Calu3 (cell line): ENCODE results near the gene PPP2R2B. TPM values are rescaled to one million over a fixed set of nuclear protein-coding genes. Genes with fewer than 3 reads are reported as not detected.

Source experiments
- BruUV-seq: library from RNA; stranded (reverse); fragments of 400-500 nt; replicated peaks from 2 replicates; lab custom pipeline; 2021; lab: Mats Ljungman, UMichigan
- CTCF ChIA-PET: fragments of 300-600 bp; sonication (Branson Sonifier 250); formaldehyde crosslinking; loops from one replicate; lab custom pipeline; 2022; ENCODE audit warnings: antibody characterized with exemption; lab: Charles Lee
- DNase-seq: peaks from one replicate; pipeline ENCODE4 v3.0.0; 2022
- H3K27ac Mint-ChIP-seq: one replicate; pipeline ENCODE4 v1.8.0; 2022; ENCODE audit warnings: mixed read lengths; ENCODE audit not compliant: unreplicated experiment
- H3K27me3 Mint-ChIP-seq: one replicate; pipeline ENCODE4 v1.8.0; 2022; ENCODE audit warnings: mixed read lengths; ENCODE audit not compliant: unreplicated experiment
- H3K36me3 Mint-ChIP-seq: one replicate; pipeline ENCODE4 v1.8.0; 2022; ENCODE audit warnings: mild to moderate bottlenecking, moderate library complexity, mixed read lengths; ENCODE audit not compliant: insufficient read depth, unreplicated experiment
- H3K4me1 Mint-ChIP-seq: one replicate; pipeline ENCODE4 v1.8.0; 2022; ENCODE audit warnings: mild to moderate bottlenecking, low read depth, mixed read lengths; ENCODE audit not compliant: unreplicated experiment
- H3K4me3 Mint-ChIP-seq: one replicate; pipeline ENCODE4 v1.8.0; 2022; ENCODE audit warnings: mild to moderate bottlenecking, low read depth, moderate library complexity, mixed read lengths; ENCODE audit not compliant: unreplicated experiment
- H3K9me3 Mint-ChIP-seq: one replicate; pipeline ENCODE4 v1.8.0; 2022; ENCODE audit warnings: low read depth, mixed read lengths; ENCODE audit not compliant: unreplicated experiment
- intact Hi-C: fragments of 100-400 bp; cut with micrococcal nuclease; formaldehyde crosslinking; loops from one replicate; pipeline ENCODE4 v1.10.0; 2022; ENCODE audit not compliant: unreplicated experiment
- total RNA-seq: library from RNA; stranded (reverse); gene quantifications from 2 replicates; pipeline ENCODE4 v1.2.3, GENCODE V29; 2022
- TF ChIP-seq, protein P1 (sequence below): fragments of 200-600 bp; IDR thresholded peaks from one replicate; pipeline ENCODE4 v1.8.0; 2022; ENCODE audit warnings: antibody characterized with exemption; ENCODE audit not compliant: unreplicated experiment

Gene PPP2R2B
- total RNA-seq, 1 experiment from 2014 or later = not detected

DNA sequence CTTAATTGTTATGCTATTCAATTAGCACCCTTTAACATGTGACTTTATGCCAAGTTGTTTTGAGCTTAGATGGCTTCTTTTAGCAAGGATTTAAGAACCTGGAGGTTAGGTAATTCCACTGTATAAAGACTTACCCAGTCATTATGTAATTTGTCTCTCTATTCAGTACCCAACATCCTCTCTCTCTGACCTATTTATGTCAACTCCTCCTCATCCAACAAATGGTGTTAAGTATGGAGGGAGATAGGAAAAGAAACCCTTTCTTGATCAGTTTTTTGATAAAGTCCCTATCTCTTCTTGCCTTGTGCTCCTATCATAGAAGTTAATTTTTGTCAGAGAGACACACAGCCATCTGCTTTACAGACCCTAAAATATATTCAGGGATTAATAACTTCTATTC lies 181.3 kb downstream of the PPP2R2B start:
- TF ChIP-seq, protein P1, sequence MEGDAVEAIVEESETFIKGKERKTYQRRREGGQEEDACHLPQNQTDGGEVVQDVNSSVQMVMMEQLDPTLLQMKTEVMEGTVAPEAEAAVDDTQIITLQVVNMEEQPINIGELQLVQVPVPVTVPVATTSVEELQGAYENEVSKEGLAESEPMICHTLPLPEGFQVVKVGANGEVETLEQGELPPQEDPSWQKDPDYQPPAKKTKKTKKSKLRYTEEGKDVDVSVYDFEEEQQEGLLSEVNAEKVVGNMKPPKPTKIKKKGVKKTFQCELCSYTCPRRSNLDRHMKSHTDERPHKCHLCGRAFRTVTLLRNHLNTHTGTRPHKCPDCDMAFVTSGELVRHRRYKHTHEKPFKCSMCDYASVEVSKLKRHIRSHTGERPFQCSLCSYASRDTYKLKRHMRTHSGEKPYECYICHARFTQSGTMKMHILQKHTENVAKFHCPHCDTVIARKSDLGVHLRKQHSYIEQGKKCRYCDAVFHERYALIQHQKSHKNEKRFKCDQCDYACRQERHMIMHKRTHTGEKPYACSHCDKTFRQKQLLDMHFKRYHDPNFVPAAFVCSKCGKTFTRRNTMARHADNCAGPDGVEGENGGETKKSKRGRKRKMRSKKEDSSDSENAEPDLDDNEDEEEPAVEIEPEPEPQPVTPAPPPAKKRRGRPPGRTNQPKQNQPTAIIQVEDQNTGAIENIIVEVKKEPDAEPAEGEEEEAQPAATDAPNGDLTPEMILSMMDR = no peak
- DNase-seq = no peak
- no peaks in the 10 kb centered on the region for H3K27me3 Mint-ChIP-seq
- H3K9me3 Mint-ChIP-seq = no peaks in the 10 kb centered on the region
- no peak overlapping the region for H3K4me3 Mint-ChIP-seq
- H3K36me3 Mint-ChIP-seq = no peaks in the 10 kb centered on the region
- CTCF ChIA-PET = no interaction called here
- intact Hi-C loops = no loop called here
- BruUV-seq = no TSS peak
- H3K4me1 Mint-ChIP-seq = no peaks in the 10 kb centered on the region
- H3K27ac Mint-ChIP-seq = no peak overlapping the region

DNA sequence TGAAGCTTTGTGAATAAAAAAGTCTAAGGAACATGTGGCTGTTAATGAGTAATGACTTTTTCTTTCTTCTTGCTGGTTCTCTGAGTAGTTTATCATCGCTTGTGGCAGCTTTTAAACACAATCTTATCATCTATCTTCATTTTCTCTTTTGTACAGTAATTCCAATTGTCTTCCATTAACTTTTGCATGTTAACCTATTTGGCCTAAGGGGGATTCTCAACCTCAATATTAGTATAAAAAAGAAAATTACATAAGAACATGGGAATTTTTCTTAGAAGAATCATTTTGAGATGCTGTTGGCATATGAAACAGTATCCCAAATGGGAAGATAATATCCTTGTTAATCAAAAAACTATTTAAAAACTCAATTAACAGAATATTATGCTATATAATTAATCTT lies 182.9 kb downstream of the PPP2R2B start:
- no peak overlapping the region for H3K27ac Mint-ChIP-seq
- TF ChIP-seq, protein P1 = no peak
- H3K4me1 Mint-ChIP-seq = no peaks in the 10 kb centered on the region
- H3K36me3 Mint-ChIP-seq = no peaks in the 10 kb centered on the region
- intact Hi-C loops = no loop called here
- CTCF ChIA-PET = no interaction called here
- H3K9me3 Mint-ChIP-seq = peaks cover 3% of the 10 kb centered on the region
- no TSS peak for BruUV-seq
- H3K27me3 Mint-ChIP-seq = no peaks in the 10 kb centered on the region
- no peak overlapping the region for H3K4me3 Mint-ChIP-seq
- DNase-seq = no peak

DNA sequence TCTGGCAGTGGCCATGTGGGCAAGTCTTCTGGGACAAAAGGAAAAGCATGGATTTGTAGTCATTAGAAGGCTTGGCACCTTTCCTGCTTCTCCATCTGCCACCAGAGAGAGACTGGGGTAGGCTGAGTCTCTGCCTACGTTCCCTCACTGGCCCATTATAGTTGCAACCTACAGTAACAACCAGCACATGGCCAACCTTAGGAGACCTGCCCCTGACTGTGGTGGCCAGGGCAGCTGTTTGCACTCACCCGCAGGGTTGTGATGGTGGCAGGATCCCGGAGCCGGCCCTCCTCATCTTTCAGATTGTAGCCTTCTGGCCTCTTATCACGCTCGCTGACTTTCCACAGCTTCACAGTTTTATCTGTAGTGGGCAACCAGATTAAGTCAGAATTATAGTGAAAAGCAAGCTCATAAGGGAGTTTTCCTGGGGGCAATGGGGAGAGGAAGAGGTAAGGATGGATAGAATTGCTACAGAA lies 187.6 kb downstream of the PPP2R2B start:
- no peak overlapping the region for H3K27ac Mint-ChIP-seq
- no peak overlapping the region for H3K4me3 Mint-ChIP-seq
- H3K9me3 Mint-ChIP-seq = peaks cover 3% of the 10 kb centered on the region
- intact Hi-C loops = no loop called here
- H3K4me1 Mint-ChIP-seq = no peaks in the 10 kb centered on the region
- CTCF ChIA-PET = interaction anchor here (0.9 kb wide), 1 partner anchor 25 kb away, joined by 3 read pairs; no protein-coding TSS in a partner anchor
- DNase-seq = no peak
- no TSS peak for BruUV-seq
- TF ChIP-seq, protein P1 = no peak
- H3K27me3 Mint-ChIP-seq = peaks cover 23% of the 10 kb centered on the region
- no peaks in the 10 kb centered on the region for H3K36me3 Mint-ChIP-seq

DNA sequence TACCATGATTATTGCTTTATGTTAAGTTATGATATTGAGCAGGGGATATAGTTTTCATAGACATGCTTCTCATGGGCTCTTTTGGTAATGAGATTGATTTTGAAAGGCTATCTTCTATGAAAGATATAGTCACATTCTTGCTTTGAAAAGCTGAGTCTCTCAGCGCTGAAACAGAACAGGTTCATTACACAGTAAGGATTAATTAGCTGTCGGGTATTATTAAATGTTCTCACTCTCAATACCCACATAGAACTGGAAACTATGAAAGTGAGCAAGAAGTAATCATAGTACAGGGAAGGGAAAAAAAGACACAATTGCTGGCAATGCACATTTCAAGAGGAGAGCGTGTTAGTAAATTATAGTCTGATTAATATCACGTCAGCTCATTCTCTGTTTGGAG lies 190.9 kb downstream of the PPP2R2B start:
- Mint-ChIP-seq H3K4me1 (no peaks in the 10 kb centered on the region), H3K36me3 (no peaks in the 10 kb centered on the region), H3K4me3 (no peak overlapping the region), H3K27ac (no peak overlapping the region), H3K27me3 (peaks cover 56% of the 10 kb centered on the region), H3K9me3 (peaks cover 3% of the 10 kb centered on the region)
- intact Hi-C loops = no loop called here
- no peak for DNase-seq
- TF ChIP-seq, protein P1 = no peak
- CTCF ChIA-PET = no interaction called here
- no TSS peak for BruUV-seq
